Breast epithelium (tissue), 4 donors: ENCODE data around the gene ZMYND11. TPM values are rescaled to one million over a fixed set of nuclear protein-coding genes. Genes with fewer than 3 reads are reported as not detected.

Experiments
- DNase-seq, 2 donors: peaks; one replicate each; pipeline ENCODE4 v3.0.0-alpha.2; 2019; ENCODE audit warnings: low spot score in 2 of 2
- H3K27ac ChIP-seq, 2 donors: fragments of 200-600 bp; sonication (generic) in 1 of 2; one replicate each; pipeline ENCODE4 v1.5.1; 2016 to 2019; ENCODE audit warnings: mild to moderate bottlenecking in 1 of 2
- H3K27me3 ChIP-seq, 2 donors: fragments of 200-600 bp; sonication (generic) in 1 of 2; one replicate each; pipeline versions ENCODE4 v1.5.1 to v1.6.0; 2017 to 2019; ENCODE audit warnings: control low read depth in 1 of 2, mild to moderate bottlenecking in 1 of 2
- H3K36me3 ChIP-seq: fragments of 200-600 bp; one replicate; pipeline ENCODE4 v1.5.1; 2019
- H3K4me1 ChIP-seq, 2 donors: fragments of 200-600 bp; sonication (generic); one replicate each; pipeline ENCODE4 v1.5.1; 2016 to 2019; ENCODE audit warnings: control low read depth in 1 of 2
- H3K4me3 ChIP-seq, 3 donors: fragments of 200-600 bp; sonication (generic); 1 replicate in 2 of 3; 2 replicates in 1 of 3; pipeline ENCODE4 v1.5.1; 2016 to 2019; ENCODE audit warnings: mild to moderate bottlenecking in 3 of 3, moderate library complexity in 2 of 3
- H3K9me3 ChIP-seq, 2 donors: fragments of 200-600 bp; sonication (generic) in 1 of 2; one replicate each; pipeline ENCODE4 v1.5.1; 2016 to 2019; ENCODE audit warnings: control low read depth in 1 of 2
- POLR2A ChIP-seq: fragments of 450-650 bp; IDR thresholded peaks from one replicate; pipeline ENCODE4 v1.6.1; 2016; ENCODE audit warnings: antibody characterized with exemption, mild to moderate bottlenecking, moderate library complexity
- POLR2AphosphoS5 ChIP-seq, 3 donors: sonication (generic); formaldehyde crosslinking; IDR thresholded peaks; one replicate each; pipeline ENCODE4 v1.6.1; 2017; ENCODE audit warnings: antibody characterized with exemption in 3 of 3
- intact Hi-C: fragments of 100-400 bp; cut with DNase I; formaldehyde crosslinking; loops from one replicate; pipeline ENCODE4 v1.15.1; 2023; ENCODE audit warnings: low total_unique reads
- total RNA-seq, 3 donors: library from RNA; depleted of rRNA; stranded (reverse); fragments of >200 nt; gene quantifications; one replicate each; pipeline ENCODE4 v1.1.0, GENCODE V29; 2016
- TF ChIP-seq, protein P1 (sequence below), 3 donors: fragments of 450-650 bp; IDR thresholded peaks; one replicate each; pipeline ENCODE4 v1.5.1; 2016 to 2017; ENCODE audit warnings: antibody characterized with exemption in 3 of 3, mild to moderate bottlenecking in 3 of 3, moderate library complexity in 3 of 3

ZMYND11 gene
- total RNA-seq, 3 donors from 2014 or later, result 73.7 to 96.2 (median 83.7) TPM

DNA sequence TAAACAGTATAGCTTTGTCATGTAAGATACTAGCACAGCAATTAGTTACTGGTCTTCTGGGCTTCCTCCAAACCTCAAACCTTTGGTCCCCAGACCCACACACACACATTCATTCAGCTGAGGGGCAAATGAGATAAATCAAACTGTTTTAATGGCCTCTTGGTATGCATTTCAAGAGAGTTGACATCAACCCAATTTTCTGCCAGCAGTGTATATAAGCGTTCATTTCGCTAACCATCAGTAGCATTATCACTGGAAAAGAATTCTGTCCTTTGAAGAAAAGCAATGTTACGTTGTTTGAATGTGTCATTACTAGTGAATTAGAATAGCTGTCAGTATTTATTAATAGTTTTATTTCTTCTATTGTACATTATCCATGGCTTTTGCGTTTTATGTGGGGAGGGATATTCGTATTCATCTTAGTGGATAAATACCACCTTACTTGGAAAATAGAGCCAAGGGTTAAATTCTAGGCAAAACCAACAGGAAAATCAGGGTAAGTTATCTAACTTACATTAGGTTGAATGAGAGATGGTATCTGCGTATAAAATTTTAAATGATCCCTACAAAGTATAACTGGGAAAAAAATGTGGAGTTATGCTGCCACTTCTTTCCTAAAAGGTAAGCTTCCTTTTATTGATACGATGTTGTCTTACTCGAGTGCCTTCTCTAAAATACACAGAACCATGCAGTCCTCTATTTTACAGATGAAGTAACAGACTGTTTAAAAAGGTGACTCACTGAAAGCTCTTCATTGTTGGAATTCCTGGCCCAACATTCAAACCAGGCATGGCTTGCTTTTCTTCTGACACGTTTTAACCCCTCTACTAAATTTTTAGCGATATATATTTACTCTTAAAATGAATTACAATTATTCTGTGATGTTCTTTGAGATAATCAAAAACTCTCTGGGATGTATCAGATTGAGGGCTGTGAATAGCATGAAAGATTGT, 2.0 kb upstream of the ZMYND11 start:
- Histone ChIP-seq H3K9me3 (no peaks in the 10 kb centered on the region), H3K27me3 (no peaks in the 10 kb centered on the region), H3K27ac (peak overlapping the region in 1 of 2 donors; percentile 97), H3K4me1 (peaks cover 0 to 13% of the 10 kb centered on the region in 2 donors), H3K4me3 (peak overlapping the region in 2 of 3 donors; percentile 81 to 91), H3K36me3 (no peaks in the 10 kb centered on the region)
- no peak for DNase-seq
- intact Hi-C loops, result no loop called here
- TF ChIP-seq POLR2AphosphoS5 (IDR thresholded peaks at IDR 0.05) (no peak), POLR2A (no peak)
- TF ChIP-seq, protein P1, sequence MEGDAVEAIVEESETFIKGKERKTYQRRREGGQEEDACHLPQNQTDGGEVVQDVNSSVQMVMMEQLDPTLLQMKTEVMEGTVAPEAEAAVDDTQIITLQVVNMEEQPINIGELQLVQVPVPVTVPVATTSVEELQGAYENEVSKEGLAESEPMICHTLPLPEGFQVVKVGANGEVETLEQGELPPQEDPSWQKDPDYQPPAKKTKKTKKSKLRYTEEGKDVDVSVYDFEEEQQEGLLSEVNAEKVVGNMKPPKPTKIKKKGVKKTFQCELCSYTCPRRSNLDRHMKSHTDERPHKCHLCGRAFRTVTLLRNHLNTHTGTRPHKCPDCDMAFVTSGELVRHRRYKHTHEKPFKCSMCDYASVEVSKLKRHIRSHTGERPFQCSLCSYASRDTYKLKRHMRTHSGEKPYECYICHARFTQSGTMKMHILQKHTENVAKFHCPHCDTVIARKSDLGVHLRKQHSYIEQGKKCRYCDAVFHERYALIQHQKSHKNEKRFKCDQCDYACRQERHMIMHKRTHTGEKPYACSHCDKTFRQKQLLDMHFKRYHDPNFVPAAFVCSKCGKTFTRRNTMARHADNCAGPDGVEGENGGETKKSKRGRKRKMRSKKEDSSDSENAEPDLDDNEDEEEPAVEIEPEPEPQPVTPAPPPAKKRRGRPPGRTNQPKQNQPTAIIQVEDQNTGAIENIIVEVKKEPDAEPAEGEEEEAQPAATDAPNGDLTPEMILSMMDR (IDR thresholded peaks at IDR 0.05), result no peak

DNA sequence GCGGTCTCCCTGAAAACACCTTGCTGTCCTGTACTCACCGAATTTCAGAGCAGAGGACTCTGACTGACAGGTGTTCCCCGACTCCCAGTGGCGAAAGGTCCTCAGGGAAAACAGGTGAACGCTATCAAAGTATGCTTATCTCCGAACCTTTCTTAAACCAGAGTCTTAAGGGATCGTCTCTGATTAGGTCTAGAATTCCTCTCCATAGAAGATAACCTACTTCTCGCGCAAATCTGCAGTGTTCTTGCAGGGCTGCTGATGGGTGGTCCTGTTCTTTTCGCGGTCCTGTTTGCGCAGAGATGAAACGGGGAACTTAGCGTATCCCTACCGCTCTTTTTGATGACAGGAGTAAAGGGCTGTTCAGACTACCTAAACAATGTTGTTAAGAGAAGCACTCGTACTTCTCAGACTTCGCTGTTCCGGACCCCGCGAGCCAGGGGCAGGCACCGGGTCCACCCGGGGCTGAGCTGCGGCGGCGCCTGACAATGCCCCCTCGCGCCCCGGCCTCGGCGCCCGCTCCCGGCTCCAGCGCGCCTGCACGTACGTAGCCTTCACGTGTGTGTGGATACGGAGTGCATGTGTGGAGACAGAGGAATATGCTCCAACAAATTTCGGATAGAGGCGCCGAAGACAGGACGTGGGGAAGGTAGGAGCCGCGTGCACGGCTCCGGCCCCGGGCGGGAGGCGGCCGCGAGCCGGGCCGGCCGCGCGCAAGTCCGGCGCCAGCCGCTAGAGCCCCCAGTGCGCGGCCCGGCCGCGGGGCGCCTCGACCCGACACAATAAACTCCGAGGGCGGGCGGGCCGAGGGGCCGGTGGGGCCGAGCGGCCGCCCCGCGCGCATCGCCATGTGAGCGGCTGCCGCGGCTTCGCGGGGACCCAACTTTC, 766 bp upstream of the ZMYND11 start:
- Histone ChIP-seq H3K36me3 (no peaks in the 10 kb centered on the region), H3K4me1 (peaks cover 0 to 13% of the 10 kb centered on the region in 2 donors), H3K9me3 (no peaks in the 10 kb centered on the region), H3K27ac (peak overlapping the region; percentile 97 to 100), H3K4me3 (peak overlapping the region; percentile 81 to 91 (median 81)), H3K27me3 (no peaks in the 10 kb centered on the region)
- DNase-seq, result no peak
- TF ChIP-seq POLR2A (no peak), POLR2AphosphoS5 (IDR thresholded peaks at IDR 0.05) (peak in 1 of 3 donors; percentile 12)
- TF ChIP-seq, protein P1 (IDR thresholded peaks at IDR 0.05), result peak in 1 of 3 donors; percentile 25
- intact Hi-C loops, result no loop called here

DNA sequence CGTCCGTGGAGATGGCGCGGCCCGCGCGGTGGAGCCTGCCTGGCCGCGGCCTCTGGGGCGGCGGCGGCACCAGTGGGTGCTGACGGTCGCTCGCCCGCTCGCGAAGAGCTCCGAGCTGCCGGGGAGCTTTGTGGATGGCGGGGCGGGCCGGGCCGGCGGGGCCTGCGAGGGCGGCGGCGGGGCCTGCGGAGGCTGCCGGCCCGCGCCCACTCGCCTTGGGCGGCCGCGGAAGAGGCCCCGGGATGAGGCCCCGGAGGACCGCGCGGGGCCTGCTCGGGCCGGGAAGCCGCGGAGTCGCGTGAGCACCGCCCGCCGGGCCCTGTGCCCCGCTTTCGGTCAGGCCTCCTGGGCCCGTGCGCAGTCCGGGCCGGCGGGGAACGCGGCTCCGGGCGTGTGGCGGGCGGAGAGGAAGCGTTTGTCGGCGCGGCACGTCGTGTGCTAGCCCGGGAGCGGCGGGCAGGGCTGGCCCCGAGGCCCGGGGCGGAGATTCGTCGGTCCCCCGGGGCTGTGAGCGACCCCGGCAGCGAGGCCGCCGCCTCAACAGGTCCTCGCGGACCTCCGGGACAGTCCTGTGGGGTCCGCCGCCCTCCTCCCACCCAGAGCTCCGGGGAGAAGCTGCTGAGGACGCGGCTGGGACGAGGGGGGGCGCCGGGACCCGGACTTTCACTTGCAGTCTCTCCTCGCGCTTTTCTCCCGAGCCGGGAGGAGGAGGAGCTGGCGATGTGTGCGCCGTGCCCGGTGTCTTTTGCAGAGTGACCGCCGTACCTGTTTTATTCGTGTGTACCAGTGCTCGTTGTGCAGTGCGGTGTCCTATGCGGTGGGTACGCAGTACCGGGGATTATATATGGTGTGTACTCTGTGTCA, 578 bp downstream of the ZMYND11 start:
- TF ChIP-seq POLR2AphosphoS5 (IDR thresholded peaks at IDR 0.05) (peak; percentile 43 to 61 (median 46)), POLR2A (no peak)
- Histone ChIP-seq H3K36me3 (no peaks in the 10 kb centered on the region), H3K27ac (peak overlapping the region; percentile 97 to 100), H3K4me3 (peak overlapping the region; percentile 81 to 91 (median 81)), H3K9me3 (no peaks in the 10 kb centered on the region), H3K27me3 (no peaks in the 10 kb centered on the region), H3K4me1 (peaks cover 0 to 13% of the 10 kb centered on the region in 2 donors)
- DNase-seq, result peak; percentile 67 to 78
- intact Hi-C loops, result no loop called here

DNA sequence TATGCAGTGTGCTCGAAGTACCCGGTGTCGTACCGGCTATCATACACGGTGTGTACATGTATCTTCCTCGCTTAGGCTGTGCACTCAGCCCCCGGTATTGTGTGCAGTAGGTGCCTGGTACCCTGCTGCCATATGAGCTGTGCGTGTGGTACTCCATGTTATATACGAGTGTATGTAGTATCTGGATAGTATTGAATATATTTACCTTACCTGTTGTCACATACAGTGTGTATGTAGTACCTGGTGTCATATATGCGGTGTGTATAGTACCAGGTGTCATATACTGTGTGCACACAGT, 1.2 kb downstream of the ZMYND11 start:
- Histone ChIP-seq H3K36me3 (no peaks in the 10 kb centered on the region), H3K9me3 (no peaks in the 10 kb centered on the region), H3K27me3 (no peaks in the 10 kb centered on the region), H3K4me1 (peaks cover 0 to 13% of the 10 kb centered on the region in 2 donors), H3K4me3 (peak overlapping the region; percentile 81 to 91 (median 81)), H3K27ac (peak overlapping the region; percentile 97 to 100)
- TF ChIP-seq POLR2A (no peak), POLR2AphosphoS5 (IDR thresholded peaks at IDR 0.05) (no peak)
- TF ChIP-seq, protein P1 (IDR thresholded peaks at IDR 0.05), result no peak
- intact Hi-C loops, result no loop called here
- no peak for DNase-seq

DNA sequence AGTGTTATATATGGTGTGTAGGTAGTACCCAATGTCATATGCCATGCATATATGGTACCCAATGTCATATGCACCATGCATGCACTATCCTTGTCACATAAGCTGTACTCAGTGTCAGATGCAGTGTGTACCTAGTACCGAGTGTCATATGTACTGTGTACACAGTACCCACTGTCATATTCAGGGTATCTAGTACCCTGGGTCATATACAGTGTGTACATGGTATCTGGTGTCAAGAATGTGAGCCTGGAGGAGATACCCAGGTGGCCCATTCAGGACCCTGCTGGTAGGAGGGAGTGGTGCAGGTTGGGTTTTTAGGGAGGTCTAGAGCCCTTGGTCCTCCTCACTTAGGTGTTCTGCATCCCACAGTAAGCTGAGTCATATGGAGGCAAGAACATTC, 1.8 kb downstream of the ZMYND11 start:
- Histone ChIP-seq H3K4me1 (peaks cover 0 to 13% of the 10 kb centered on the region in 2 donors), H3K9me3 (no peaks in the 10 kb centered on the region), H3K36me3 (no peaks in the 10 kb centered on the region), H3K27me3 (no peaks in the 10 kb centered on the region), H3K27ac (no peak overlapping the region), H3K4me3 (peak overlapping the region in 2 of 3 donors; percentile 81 to 91)
- no peak for DNase-seq
- no peak for TF ChIP-seq POLR2AphosphoS5 (IDR thresholded peaks at IDR 0.05)
- TF ChIP-seq, protein P1 (IDR thresholded peaks at IDR 0.05), result peak in 1 of 3 donors; percentile 34
- intact Hi-C loops, result no loop called here
